HG03575 (cell line): ENCODE data around the gene GJA9.
"Not testable (repeated sequence)": the region's sequence is repeated elsewhere in the genome, so short reads cannot be mapped to it uniquely, and the experiment has no call there.

Experiments used
- ATAC-seq: cut with Tn5 transposase; IDR thresholded peaks from one replicate; pipeline ENCODE4 v1.9.1; 2021; ENCODE audit not compliant: unreplicated experiment, insufficient number of reproducible peaks, low FRiP score; ENCODE audit errors: extremely low read depth

The GJA9 gene

DNA sequence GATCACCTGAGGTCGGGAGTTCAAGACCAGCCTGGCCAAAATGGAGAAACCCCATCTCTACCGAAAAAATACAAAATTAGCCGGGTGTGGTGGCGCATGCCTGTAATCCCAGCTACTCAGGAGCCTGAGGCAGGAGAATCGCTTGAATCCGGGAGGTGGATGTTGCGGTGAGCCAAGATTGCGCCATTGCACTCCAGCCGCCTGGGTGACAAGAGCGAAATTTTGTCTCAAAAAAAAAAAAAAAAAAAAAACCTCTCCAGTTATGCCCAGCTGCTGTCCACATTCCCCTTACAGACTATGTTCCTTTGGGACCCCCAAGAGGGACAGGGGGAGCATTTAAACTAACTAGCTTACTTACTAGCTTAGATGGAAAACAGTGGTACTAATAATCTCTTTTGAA is 45.1 kb downstream of the GJA9 start:
- ATAC-seq = not testable (repeated sequence)

DNA sequence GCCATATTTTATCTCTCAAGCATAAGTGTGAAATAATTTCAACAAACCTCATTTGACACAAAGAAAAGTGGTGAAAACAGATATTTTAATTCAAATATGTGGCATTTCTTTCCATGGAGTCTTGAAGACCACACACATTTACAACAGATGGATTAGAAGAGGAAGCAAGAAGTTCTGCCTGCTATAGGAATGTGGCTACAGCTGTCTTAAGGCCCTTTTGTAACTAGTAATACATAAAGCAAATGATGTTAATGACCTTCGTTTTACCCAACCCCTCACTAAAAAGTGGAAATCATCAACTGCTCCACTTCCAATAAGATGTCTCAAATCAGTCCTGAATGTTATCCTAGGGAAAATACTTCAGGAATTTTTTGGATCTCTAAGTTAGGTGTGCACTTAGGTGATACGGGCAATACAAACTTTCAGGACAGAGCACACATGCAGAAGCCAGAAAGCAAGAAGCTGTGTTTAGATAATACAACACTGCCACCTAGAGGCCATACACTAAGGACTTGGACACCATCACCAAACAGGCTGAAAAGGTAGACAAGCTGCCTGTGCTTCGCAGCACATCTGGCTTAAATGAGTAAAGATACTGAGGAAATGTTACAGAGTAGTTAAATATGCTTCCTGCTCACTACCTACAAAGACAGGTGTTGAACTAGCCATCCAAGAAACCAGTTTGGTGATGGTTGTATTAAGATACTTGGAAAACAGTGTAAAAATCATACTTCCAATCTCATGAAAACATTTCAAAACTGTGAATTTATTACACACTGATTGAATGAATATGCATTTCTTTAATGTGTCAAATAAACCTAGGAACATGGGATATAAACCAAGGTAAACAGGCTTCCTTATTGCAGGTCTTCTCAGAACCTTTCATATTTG is 46.2 kb downstream of the GJA9 start:
- no peak for ATAC-seq

DNA sequence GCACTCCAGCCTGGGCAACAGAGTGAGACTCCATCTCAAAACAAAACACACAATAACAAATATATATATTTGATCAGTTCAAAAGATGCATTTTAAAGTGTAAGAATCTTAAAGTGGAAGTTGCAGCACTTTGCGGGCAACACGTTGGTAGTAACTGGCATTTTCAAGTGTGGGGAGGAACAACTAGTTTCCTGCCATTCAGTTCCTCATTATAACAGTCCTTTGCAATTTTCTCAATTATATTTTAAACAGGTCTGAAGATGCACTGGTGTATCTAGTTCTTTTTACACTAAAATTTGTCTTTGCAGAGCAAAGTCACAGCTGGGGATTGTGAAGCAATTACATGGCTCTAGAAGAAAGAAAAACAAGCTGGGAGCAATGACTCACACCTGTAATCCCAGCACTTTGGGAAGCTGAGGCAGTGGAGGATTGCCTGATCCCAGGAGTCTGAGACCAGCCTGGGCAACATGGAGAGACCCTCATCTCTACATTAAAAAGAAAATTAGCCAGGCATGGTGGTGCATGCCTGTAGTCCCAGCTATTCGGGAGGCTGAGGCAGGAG is 47.1 kb downstream of the GJA9 start:
- no peak for ATAC-seq

DNA sequence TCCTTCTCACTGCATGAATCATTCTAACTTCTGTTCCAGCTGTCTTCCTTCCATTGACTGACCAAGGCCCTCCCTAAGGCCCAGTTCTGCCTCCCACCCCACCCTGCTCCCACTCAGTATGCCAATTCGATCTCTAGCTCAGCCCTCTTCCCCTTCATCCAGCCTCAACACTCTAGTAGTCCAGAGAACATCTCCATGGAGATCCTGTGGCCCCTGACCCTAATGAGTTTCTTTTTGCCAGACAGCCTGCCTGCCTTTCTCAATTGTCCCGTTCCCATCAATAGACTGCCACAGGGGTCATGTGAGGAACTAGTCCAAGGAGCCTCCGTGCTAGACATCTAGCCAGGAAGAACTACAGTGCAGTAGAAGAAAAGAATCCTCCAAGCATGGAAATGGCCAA is 48.2 kb downstream of the GJA9 start:
- ATAC-seq = no peak

DNA sequence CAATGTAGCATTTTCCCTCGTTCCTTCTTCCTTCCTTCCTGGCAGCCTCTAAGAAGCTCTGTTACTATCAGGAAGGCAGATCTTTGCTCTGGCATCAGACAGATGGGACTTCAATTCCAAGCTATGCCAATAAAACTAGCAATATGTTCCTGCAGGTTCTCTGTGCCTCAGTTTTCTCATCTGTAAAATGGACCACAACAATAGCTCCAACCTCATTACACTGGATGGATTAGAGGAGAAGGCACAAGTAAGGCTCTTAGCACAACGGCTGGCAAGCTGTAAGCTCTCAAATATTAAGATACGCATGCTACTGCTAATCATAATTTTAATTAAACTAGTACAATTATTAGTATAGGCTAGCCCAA is 49.0 kb downstream of the GJA9 start:
- ATAC-seq = no peak

DNA sequence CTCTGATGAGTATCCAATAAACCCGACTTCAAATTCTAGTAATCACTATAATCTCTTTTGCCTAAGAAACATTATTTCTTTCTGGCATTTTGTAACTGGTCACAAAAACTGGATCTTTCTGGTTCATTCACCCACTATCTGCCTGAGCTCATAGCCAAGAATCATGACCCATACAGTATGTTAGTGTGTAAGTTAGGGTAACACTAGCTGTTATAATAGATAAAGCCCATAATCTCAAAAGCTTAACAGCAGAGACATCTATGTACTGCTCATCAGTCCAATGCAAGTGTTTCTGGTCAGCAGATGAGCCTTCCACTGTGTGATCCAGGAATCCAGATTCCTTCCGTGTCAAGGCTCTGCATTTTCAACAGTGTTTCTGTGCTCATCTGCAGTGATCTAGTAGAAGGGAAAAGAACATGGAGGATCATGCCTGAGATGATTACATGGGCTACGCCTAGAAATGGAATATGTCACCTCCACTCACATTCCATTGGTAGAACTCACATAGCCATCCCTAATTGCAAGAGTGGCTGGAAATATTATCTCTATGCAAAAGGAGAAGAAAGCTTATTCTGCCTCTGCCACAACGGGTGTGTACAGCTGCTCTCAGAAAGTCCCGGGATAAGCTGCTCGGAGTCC is 49.5 kb downstream of the GJA9 start:
- ATAC-seq = no peak

DNA sequence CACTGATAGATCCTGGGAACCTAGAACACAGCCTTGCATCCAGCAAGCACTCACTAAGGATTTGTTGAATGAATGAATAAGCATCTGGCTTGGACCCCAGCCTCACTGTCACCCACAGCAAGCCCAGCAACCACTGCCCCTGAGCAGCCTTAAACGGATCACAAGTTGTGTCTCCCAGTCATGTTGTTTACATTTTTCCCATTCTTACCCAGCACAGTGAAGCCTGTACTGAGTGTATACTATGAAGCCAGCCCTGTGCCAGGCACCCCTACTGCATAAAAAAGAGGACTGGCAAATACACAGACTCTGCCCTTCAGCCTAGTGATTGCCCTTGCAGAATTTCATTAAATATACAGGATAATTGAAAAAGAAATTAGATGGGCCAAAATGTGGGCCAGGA is 52.0 kb downstream of the GJA9 start:
- ATAC-seq = no peak

DNA sequence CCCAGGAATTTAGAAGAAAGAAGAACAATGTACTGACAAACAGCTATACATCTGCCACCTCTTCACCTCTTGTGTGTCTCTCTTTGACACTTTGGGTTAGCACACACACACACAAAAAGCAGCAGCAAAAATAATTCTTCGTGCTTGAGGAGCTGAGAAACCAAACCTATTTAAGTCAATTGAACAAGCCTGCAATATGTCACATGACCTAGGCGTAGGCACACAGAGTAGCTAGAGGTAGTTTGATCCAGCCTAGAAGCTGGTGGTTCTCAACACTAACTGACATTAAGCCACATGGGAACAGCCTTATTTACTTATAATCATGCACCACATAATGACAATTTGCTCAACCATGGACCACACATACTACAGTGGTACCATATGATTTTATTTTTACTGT is 54.1 kb downstream of the GJA9 start:
- no peak for ATAC-seq

DNA sequence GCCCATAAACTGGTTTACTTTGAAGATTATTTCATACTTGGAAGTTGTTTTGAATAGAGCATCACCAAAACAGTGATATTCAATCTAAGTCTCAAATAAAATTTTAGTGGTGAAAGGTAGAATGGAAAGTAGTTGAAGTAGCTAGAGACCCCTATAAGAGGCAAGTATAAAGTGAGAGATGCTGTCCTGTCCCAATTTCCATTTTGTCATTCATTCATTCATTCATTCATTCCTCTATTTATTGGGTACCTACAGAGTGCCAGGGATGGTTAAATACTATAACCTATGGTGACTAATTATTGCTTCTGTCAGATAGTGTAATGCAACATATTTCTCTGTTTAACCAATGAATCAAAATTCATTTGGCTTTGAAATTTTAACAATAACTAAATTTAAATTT is 54.5 kb downstream of the GJA9 start:
- ATAC-seq = no peak

DNA sequence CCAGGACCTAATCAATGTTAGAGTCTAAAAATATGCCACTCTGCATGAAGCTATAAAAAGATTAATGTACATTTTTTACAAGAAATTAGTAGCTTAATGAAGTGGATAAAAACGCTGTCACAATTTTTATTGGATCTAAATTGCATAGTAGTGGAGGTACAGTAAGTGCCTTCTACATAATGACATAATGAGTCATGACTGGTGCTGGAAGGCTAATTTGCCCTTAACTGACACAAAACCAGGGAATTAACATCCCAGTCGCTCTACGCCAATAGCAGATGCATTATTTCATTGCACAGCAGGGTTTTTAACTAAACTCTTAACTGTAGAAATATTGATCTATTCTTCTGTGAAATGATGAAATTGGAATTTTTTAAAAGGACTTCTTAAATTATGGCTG is 55.1 kb downstream of the GJA9 start:
- ATAC-seq = no peak
